ENCODE results near the gene ATP6V0E1.
"Not testable (repeated sequence)": the region's sequence is repeated elsewhere in the genome, so short reads cannot be mapped to it uniquely, and the experiment has no call there.

ATP6V0E1 gene

GRCh38 chr5:173004013-173004412 lies 20.4 kb downstream of the ATP6V0E1 start:
- no peak for DNase-seq (ENCODE audit: low spot score)

GRCh38 chr5:173004447-173004846 lies 20.9 kb downstream of the ATP6V0E1 start:
- DNase-seq (ENCODE audit: low spot score): no peak

- no peak for DNase-seq (ENCODE audit: low spot score)
These were observed 26.4 kb downstream of the ATP6V0E1 start for GRCh38 chr5:173010021-173010420.

GRCh38 chr5:173010547-173011464 lies 27.2 kb downstream of the ATP6V0E1 start:
- DNase-seq (ENCODE audit: low spot score): no peak

GRCh38 chr5:173011566-173011965 lies 28.0 kb downstream of the ATP6V0E1 start:
- no peak for DNase-seq (ENCODE audit: low spot score)

- DNase-seq (ENCODE audit: low spot score): no peak
These were observed 29.3 kb downstream of the ATP6V0E1 start for GRCh38 chr5:173012882-173013281.

- no peak for DNase-seq (ENCODE audit: low spot score)
These were observed 31.1 kb downstream of the ATP6V0E1 start for GRCh38 chr5:173014671-173015070.

GRCh38 chr5:173015192-173015591 lies 31.6 kb downstream of the ATP6V0E1 start:
- DNase-seq (ENCODE audit: low spot score): no peak

- DNase-seq (ENCODE audit: low spot score): no peak
These were observed 32.3 kb downstream of the ATP6V0E1 start for GRCh38 chr5:173015598-173016455.

GRCh38 chr5:173016598-173017046 lies 33.1 kb downstream of the ATP6V0E1 start:
- no peak for DNase-seq (ENCODE audit: low spot score)

- DNase-seq (ENCODE audit: low spot score): not testable (repeated sequence)
These were observed 33.5 kb downstream of the ATP6V0E1 start for GRCh38 chr5:173017087-173017486.

- DNase-seq (ENCODE audit: low spot score): no peak
These were observed 34.8 kb downstream of the ATP6V0E1 start for GRCh38 chr5:173018358-173018757.

- DNase-seq (ENCODE audit: low spot score): no peak
These were observed 36.6 kb downstream of the ATP6V0E1 start for GRCh38 chr5:173020154-173020581.

GRCh38 chr5:173020643-173021042 lies 37.1 kb downstream of the ATP6V0E1 start:
- DNase-seq (ENCODE audit: low spot score): no peak

- no peak for DNase-seq (ENCODE audit: low spot score)
These were observed 42.1 kb downstream of the ATP6V0E1 start for GRCh38 chr5:173025651-173026050.

GRCh38 chr5:173027905-173028304 lies 44.3 kb downstream of the ATP6V0E1 start:
- no peak for DNase-seq (ENCODE audit: low spot score)

GRCh38 chr5:173028811-173029327 lies 45.3 kb downstream of the ATP6V0E1 start:
- DNase-seq (ENCODE audit: low spot score): no peak

- DNase-seq (ENCODE audit: low spot score): no peak
These were observed 45.9 kb downstream of the ATP6V0E1 start for GRCh38 chr5:173029499-173029921.

- not testable (repeated sequence) for DNase-seq (ENCODE audit: low spot score)
These were observed 48.5 kb downstream of the ATP6V0E1 start for GRCh38 chr5:173032096-173032495.

GRCh38 chr5:173032730-173033129 lies 49.2 kb downstream of the ATP6V0E1 start:
- no peak for DNase-seq (ENCODE audit: low spot score)

- no peak for DNase-seq (ENCODE audit: low spot score)
These were observed 50.4 kb downstream of the ATP6V0E1 start for GRCh38 chr5:173033923-173034322.
